EL (cell line): Measurements from ENCODE around the gene ERAS.
A peak's percentile ranks its signal among the peaks of the same experiment; 100 is the strongest.
"Not testable (repeated sequence)": the region's sequence is repeated elsewhere in the genome, so short reads cannot be mapped to it uniquely, and the experiment has no call there.

Experiments
- DNase-seq: peaks from one replicate; pipeline ENCODE4 v3.0.0-alpha.2; 2016

The ERAS gene

DNA sequence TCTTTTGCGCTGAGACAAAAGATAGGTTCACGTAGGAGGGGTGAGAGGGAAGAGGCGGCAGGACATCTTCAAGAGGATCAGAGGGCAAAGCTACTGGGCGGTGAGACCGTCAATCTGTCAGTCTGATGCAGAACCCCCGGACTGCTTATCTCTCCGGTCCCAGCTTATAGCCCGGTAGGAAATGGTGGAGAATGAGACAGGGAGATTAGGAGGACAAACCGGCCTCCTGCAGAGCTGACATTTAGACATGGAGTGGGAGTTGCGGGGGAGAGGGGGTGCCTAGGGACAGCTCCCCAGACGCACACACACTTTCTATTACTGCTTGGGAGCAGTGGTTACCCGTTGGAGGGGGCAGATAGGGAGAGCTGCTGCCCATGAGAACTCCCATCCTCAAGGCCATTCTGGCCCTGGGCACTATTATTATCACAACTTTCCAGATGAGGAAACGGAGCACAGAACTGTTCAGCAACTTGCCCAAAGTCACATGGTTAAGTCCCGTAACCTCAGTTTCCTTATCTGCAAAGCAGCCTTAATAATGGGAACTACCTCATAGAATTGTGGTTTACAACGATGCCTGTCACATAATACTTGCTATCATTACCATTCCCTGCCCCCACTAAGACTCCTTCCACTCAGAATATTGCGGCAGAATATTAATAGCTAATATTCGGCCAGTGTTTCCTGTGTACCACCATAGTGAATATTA, 25.6 kb upstream of the ERAS start:
- no peak for DNase-seq

DNA sequence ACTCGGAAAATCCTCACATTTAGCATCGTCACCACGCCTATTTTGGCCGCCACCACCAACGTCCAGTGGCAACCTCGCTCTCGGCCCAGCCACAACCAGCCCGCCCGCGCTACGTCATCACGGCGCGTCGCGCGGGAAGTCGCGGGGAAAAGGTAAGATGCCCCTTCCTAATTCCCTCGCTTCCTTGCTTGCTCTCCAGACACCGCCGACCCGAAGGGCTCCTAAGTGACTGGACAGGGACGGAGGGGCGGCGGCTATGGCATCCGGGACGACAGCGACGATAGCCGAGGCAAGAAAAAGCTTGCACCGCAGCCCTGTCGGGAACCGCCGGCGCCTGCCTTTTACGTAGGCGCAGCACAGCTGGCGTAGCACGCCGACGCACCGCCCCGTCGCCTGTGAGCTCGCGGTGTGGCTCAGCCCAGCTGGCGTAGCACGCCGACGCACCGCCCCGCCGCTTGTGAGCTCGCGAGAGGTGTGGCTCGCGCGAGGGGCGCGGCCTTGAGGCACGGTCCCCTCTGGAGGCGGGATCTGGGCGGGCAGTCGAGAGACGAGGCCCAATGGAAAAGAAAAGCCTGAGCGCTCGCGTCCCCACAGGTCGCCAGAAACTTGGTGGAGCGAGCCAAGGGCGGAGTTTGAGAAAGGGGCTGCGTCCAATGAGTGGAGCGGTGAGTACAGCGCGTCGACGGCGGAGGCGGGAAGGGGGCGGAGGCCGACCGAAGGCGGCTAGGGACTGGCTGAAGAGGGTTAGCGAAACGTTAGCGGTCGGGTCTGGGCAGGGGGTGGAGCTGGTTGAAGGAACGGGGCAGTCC, 24.8 kb upstream of the ERAS start, which contains the start of gene HDAC6:
HDAC6 (plus strand) TSS at position 788 of the 809 bp plus-strand sequence. CDS start 626 bp downstream, outside the sequence.
- DNase-seq = peak; percentile 97

DNA sequence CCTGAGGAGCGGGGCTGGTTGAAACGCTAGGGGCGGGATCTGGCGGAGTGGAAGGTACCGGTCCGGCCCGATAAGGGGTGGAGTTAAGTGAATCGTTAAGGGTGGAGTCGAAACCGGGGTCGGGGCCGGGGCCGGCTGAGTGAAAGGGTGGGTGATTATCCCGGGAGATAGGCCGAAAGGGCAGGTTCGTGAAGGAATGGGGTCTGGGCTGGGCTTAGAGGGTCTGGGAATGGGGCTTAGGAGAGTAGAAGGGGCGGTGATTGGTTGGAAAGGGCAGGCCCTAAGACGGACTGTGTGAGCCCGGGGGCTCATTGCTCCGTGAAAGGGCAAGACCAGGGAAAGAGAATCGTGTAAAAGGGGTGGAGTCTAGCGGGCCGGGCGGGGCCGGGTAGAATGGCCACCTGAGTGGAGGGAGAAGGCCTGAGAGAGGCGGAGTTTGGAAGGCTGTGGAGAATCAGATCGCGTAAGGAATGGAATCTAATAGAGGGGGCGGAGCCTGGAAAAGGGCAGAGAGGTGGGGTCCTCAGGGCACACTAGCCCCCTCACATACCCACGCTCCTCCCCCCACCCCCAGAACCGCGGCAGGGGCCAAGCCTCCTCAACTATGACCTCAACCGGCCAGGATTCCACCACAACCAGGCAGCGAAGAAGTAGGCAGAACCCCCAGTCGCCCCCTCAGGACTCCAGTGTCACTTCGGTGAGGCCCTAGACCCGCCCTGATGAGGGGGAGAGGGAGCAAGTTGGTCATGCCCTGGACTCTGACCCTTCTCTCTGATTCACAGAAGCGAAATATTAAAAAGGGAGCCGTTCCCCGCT, 24.0 kb upstream of the ERAS start:
- DNase-seq = peak; percentile 84

DNA sequence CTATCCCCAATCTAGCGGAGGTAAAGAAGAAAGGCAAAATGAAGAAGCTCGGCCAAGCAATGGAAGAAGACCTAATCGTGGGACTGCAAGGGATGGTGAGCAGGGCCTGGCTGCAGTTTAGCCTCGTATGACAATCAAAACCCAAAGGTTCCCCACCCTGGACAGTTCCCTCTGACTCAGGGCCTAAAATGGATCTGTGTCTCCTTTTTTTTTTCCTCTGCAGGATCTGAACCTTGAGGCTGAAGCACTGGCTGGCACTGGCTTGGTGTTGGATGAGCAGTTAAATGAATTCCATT, 23.5 kb upstream of the ERAS start:
- no peak for DNase-seq

DNA sequence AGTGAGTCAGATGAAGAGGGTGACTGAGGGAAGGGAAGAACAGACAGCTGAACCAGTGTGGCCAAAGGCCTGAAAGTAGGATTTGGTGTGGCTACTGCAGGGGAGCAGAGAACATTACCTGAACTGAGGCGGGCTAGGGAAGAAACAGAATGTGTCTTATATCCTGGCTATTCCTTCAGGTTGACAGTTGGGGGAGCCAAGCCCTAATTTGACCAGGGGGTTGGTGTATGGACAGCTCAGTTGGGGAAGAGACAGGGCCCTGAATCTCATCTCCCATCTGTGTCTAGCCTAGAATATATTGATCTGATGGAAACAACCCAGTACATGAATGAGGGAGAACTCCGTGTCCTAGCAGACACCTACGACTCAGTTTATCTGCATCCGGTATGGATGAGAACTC, 20.2 kb upstream of the ERAS start:
- no peak for DNase-seq

DNA sequence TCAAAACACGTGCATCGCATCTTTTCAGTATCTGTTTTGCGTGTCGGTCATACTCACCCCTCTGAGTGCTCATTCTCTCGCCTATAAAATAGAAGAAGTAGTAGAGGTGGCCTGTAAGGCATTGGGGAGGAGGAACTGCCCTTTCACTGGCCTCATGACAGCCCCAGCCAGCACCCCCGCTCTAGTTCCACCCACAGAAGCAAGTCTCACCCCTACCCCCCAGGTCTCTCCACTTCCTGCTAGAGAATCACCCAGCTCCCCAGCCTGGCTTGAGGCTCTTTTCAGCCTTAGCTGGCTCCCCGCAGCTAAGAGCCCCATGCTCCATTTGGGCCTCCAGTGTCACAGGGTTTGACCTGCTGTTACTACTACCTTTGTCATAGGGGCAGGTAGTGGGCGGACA, 12.7 kb upstream of the ERAS start:
- DNase-seq = no peak

DNA sequence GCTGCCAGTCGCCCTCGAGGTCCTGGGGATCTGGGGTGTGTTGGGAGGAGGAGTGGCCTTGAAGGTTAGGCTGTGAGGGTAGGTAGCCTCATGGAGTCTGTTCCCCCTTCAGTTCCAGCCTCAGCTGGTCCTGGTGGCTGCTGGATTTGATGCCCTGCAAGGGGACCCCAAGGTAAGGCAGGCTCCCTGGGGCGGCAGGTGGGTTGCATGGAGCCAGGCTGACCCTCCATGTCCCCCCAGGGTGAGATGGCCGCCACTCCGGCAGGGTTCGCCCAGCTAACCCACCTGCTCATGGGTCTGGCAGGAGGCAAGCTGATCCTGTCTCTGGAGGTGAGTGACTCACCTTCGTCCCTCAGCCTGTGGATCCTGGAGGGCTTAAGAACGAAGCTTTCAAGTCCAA, 11.6 kb upstream of the ERAS start:
- DNase-seq = no peak

DNA sequence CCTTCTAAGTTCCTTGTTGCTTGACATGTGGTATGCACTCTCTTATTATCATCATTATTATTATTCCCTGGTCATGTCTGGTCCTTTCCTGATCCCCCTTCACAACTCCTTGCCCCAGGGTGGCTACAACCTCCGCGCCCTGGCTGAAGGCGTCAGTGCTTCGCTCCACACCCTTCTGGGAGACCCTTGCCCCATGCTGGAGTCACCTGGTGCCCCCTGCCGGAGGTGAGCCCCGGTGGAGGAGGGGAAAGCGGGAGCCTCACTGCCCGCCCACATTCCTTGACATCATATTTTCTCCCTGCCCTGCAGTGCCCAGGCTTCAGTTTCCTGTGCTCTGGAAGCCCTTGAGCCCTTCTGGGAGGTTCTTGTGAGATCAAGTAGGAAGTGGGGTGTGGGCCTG, 11.0 kb upstream of the ERAS start:
- no peak for DNase-seq

DNA sequence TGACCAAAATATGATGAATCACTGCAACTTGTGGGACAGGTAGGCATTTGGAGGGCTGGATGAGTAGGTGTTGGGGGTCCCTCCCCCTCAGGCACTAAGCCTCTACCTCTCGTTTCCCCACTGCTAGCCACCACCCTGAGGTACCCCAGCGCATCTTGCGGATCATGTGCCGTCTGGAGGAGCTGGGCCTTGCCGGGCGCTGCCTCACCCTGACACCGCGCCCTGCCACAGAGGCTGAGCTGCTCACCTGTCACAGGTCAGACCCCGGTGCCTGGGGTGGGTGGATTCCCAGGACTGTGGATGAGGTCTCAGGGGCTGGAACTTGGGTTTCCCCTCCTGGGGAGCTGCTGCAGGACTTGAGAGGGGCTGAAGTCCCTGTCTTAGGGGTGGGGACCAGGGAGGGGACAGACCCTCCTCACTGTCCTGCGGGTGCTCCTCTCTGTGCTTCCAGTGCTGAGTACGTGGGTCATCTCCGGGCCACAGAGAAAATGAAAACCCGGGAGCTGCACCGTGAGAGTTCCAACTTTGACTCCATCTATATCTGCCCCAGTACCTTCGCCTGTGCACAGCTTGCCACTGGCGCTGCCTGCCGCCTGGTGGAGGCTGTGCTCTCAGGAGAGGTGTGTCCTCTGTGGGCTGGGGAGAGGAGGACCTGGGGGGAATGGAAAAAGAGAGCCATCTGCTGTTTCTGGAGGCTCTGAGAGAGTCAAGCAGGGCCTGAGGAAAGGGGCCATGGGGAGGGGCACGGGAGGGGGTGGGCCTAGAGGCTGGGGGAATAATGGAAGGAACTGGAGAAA, 10.1 kb upstream of the ERAS start:
- no peak for DNase-seq

DNA sequence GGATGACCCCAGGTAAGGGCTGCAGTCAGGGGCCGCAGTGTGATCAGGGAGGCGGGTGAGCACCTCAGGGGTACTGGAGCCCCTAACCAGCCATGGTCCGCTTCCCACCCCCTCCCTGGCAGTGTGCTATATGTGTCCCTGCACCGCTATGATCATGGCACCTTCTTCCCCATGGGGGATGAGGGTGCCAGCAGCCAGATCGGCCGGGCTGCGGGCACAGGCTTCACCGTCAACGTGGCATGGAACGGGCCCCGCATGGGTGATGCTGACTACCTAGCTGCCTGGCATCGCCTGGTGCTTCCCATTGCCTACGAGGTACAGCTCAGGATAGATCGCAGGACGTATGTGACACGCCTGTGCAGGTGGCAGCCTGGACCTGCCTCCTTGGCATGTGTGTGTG, 8.2 kb upstream of the ERAS start:
- DNase-seq = no peak

DNA sequence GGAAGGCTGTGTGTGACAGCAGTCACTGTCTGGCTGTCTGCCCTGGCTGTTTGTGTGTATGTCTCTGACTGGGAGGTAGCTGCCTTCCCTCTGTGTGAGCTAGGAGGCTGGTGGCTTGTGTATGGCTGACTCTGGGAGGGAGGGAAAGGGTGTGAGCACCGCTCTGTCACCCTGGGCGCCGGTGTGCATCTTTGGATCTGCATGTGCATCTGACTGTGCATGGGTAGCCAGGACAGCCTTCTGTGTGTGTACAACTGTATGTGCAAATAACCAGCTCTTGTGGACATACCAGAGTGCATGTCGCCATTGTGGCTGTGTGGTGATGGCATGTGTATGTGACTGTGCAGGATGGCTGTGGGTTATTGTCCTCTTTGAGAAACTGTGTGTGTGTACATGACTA, 7.4 kb upstream of the ERAS start:
- DNase-seq = no peak

DNA sequence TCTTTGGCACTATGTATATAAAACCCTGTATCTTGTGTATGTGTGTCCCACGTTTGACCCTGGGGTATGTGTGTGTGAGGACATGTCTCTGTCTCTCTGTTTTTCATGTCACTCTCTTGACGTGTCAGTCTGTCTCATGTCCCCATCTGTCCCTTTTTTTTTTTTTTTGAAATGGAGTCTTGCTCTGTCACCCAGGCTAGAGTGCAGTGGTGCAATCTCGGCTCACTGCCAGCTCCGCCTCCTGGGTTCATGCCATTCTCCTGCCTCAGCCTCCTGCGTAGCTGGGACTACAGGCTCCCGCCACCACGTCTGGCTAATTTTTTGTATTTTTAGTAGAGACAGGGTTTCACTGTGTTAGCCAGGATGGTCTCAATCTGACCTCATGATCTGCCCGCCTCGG, 6.9 kb upstream of the ERAS start:
- DNase-seq = not testable (repeated sequence)

DNA sequence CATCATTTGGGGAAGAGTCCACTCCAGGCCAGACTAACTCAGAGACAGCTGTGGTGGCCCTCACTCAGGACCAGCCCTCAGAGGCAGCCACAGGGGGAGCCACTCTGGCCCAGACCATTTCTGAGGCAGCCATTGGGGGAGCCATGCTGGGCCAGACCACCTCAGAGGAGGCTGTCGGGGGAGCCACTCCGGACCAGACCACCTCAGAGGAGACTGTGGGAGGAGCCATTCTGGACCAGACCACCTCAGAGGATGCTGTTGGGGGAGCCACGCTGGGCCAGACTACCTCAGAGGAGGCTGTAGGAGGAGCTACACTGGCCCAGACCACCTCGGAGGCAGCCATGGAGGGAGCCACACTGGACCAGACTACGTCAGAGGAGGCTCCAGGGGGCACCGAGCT, 3.3 kb upstream of the ERAS start:
- DNase-seq = no peak

DNA sequence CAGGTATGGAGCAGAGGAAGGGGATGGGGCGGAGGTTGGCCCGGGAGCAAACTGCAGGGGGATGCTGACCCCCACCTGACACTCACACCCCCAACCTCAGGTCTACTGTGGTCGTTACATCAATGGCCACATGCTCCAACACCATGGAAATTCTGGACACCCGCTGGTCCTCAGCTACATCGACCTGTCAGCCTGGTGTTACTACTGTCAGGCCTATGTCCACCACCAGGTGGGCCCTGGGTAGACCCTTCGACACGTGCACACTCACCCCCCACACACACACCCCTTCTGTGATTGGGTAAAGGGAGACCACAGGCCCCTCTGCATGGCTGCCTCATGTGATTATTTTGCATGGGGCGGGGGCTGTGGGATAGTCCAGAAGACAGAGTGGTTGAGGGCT, 2.2 kb upstream of the ERAS start:
- DNase-seq = no peak

DNA sequence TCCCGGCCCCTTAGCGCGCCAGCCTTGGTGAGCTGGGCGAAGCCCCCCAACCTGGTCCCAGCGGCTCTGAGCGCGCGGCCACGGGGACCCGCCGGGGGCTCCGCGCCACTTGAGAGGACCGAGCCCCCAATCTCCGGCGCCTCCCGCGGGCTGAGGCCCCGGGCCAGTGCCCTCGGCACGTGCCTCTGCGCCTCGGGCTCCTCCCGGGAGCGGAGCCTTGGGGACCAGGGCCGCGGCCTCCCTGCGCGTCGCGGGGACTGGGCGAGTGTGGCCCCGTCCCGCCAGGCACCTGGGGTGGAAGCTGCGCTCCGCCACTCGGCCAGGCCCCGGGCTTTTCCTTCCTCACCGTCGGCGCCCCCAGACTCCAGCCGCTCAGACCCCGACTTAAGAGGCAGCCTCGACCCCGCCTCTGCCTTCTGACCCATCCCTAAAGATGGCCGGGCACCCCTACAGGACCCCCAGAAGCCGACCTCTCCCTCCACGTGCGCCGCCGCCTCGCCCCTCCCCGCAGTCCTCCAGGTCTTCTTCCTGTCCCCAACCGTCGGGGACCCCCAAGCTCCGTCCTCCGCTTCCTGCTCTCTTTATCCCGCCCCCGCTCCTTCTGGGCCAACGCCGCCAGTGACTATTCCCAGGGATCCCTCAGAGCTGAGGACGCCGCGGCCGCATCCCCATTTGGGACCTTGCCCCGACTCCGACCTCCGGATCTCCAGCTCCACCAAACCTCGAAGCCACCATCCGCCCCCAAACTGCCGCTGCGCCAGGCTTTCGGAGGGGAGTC, 752 bp downstream of the ERAS start:
- DNase-seq = no peak

DNA sequence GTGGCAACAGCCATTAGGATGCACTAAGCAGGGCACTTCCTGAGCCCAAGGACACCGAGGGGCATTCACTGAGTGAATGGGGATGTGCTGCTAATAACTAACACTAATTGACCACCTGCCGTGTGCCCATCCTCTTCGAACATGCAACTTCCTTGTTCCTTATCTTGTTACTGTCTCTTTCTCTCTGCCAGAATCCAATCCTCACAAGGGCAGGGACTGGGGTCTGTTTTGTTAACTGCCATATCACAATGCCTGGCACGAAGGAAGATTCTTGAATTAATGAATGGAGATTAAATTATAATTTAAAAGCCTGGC, 1.3 kb downstream of the ERAS start:
- no peak for DNase-seq

DNA sequence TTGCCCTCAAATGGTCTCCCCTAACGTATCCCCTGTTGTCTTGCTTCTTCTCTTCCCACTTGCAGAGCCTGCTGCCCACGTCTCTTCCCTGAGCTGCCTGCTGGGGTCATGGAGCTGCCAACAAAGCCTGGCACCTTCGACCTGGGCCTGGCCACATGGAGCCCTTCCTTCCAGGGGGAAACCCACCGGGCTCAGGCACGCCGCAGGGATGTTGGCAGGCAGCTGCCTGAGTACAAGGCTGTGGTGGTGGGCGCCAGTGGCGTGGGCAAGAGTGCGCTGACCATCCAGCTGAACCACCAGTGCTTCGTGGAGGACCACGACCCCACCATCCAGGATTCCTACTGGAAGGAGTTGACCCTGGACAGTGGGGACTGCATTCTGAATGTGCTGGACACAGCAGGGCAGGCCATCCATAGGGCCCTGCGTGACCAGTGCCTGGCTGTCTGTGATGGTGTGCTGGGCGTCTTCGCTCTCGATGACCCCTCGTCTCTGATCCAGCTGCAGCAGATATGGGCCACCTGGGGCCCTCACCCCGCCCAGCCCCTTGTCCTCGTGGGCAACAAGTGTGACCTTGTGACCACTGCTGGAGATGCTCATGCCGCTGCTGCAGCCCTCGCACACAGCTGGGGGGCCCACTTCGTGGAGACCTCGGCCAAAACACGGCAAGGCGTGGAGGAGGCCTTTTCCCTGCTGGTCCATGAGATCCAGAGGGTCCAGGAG, 2.9 kb downstream of the ERAS start:
- no peak for DNase-seq

DNA sequence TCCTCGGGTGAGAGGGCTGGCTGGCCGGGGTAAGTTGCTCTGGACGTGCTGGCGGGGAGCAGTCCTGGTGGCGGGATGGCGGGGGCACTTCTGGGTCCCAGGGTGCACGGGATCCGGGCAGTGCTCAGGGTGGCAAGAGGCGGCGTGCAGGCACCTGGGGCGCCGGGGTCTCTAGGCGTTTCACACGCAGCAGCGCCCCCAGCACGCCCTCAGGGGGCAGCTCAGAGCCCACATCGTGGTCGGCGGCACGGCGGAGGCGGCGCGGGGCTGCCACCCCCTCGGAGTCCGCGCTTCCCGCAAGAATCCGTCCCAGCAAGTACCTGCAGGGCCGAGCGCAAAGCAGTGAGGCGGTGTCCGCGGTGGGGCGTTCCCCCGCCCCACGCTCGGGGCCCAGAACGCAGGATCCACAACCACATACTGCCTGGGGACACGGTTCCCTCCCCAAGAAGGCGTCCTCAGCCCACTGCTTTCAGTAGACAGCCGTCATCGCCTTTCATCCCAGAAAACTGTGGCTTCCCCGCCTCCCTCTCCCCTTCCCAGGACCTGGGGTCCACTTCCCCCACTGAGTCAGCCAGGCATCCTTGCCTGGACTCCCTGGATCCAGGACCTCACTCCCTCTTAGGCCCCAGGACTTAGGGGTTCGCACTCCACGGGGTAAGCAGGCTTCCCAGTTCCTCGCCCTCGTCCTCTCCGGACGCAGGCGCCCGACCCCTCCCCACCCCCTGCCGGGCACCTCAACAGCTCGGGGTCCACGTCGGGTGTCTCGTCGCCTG, 5.0 kb downstream of the ERAS start:
- DNase-seq = no peak

DNA sequence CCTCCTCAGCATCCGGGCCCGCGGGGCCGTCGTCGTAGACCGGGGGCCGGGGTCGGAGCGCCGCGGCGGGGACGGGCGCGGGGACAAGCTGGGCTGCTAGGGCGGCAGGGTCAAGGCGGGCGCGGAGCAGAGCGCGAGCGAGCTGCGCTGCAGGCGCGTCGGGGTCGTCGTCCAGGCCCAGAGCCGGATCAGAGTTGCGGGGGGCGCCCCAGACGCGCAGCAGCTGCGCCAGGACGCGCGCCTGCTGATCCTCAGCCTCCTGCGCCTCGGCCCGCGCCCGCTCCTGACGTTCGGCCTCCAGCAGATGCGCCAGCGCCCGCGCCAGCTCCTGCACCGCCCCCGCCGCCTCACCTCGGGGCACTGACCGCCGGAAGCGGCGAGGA, 5.6 kb downstream of the ERAS start:
- DNase-seq = peak; percentile 0

DNA sequence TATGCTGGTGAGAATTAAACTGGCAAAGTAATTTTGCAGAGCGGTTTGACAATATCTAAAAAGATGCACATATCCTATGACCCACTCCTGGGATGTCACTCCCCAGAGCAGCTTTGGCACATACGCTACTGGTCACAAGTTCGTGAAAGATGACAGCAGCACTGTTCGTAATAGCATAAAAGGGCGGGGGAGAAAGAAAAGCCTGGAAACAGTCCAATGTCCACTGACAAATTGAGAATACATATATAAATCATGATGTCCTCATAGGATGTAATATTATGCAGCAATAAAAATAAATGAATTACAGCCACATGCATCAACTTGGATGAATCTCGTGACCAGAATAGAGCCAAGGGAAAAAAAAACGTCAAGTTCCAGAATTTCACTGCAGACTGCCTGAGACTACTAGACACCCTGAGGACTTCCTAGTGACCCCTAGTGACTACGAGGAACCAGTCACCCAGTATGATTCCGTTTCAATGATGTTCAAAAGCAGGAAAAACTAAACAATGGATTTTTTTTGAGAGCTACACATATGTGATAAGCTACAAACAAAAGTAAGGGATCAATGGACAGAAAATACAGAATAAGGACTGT, 7.3 kb downstream of the ERAS start:
- DNase-seq = peak; percentile 1

DNA sequence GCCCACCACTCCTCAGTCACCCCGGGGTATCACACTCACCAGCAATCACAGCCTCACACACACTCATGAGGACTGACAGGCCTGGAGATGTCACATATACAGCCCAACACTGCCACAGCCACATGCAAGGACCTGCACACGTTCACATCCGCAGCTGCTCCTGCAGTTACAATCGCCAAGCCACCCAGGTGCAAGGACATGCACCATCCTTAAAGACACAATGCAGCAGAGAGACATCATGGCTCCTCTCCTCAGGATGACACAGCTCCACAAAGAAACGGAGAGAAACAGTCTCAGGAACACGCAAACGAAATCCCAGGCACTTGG, 8.0 kb downstream of the ERAS start:
- DNase-seq = no peak
